HG02938 (cell line): ENCODE data around the gene SGMS2.
"Not testable (repeated sequence)": the region's sequence is repeated elsewhere in the genome, so short reads cannot be mapped to it uniquely, and the experiment has no call there.

Experiments
- ATAC-seq: cut with Tn5 transposase; IDR thresholded peaks from one replicate; pipeline ENCODE4 v1.9.1; 2021; ENCODE audit warnings: mild to moderate bottlenecking, moderate library complexity; ENCODE audit not compliant: unreplicated experiment

The SGMS2 gene

GRCh38 chr4:107905082-107905481, 80.3 kb downstream of the SGMS2 start:
- not testable (repeated sequence) for ATAC-seq

GRCh38 chr4:107906458-107907100, 81.8 kb downstream of the SGMS2 start:
- ATAC-seq = no peak

- no peak for ATAC-seq
Measured at GRCh38 chr4:107908377-107908776, 83.6 kb downstream of the SGMS2 start.

GRCh38 chr4:107913283-107913899, 88.7 kb downstream of the SGMS2 start:
- peak; percentile 94 for ATAC-seq

GRCh38 chr4:107915220-107915619, 90.5 kb downstream of the SGMS2 start:
- no peak for ATAC-seq

- ATAC-seq = no peak
Measured at GRCh38 chr4:107916623-107917022, 91.9 kb downstream of the SGMS2 start.

- ATAC-seq = no peak
Measured at GRCh38 chr4:107917500-107917899, 92.8 kb downstream of the SGMS2 start.

- no peak for ATAC-seq
Measured at GRCh38 chr4:107922486-107923473, 98.0 kb downstream of the SGMS2 start.

GRCh38 chr4:107925713-107926112, 101.0 kb downstream of the SGMS2 start:
- not testable (repeated sequence) for ATAC-seq

GRCh38 chr4:107926875-107927274, 102.1 kb downstream of the SGMS2 start:
- not testable (repeated sequence) for ATAC-seq

- peak; percentile 87 for ATAC-seq
Measured at GRCh38 chr4:107930821-107931774, 106.4 kb downstream of the SGMS2 start, which contains the start of gene CYP2U1. Gene CYP2U1 (plus strand): TSS chr4:107931549. CDS start chr4:107931644, 95 bp downstream.

GRCh38 chr4:107931775-107932321, 107.1 kb downstream of the SGMS2 start:
- peak; percentile 31 for ATAC-seq

GRCh38 chr4:107935246-107935645, 110.5 kb downstream of the SGMS2 start:
- no peak for ATAC-seq

GRCh38 chr4:107937040-107937439, 112.3 kb downstream of the SGMS2 start:
- ATAC-seq = no peak

- ATAC-seq = no peak
Measured at GRCh38 chr4:107939307-107939706, 114.6 kb downstream of the SGMS2 start.

GRCh38 chr4:107945809-107946208, 121.1 kb downstream of the SGMS2 start:
- ATAC-seq = no peak

- no peak for ATAC-seq
Measured at GRCh38 chr4:107950746-107951540, 126.2 kb downstream of the SGMS2 start.

GRCh38 chr4:107951551-107951950, 126.8 kb downstream of the SGMS2 start:
- ATAC-seq = no peak

- no peak for ATAC-seq
Measured at GRCh38 chr4:107956011-107956410, 131.3 kb downstream of the SGMS2 start.
